CD4-positive, alpha-beta T cell (primary cell): ENCODE measurements around the gene HNRNPH3. TPM values are rescaled to one million over a fixed set of nuclear protein-coding genes. Genes with fewer than 3 reads are reported as not detected.

Experiments used
- ATAC-seq: fragments of 200-7000 bp; cut with Tn5 transposase; one replicate; pipeline ENCODE4 v1.10.0; 2022; ENCODE audit warnings: mild to moderate bottlenecking; ENCODE audit not compliant: poor library complexity
- CTCF ChIA-PET: fragments of 350-600 bp; sonication (Branson Sonifier 250); formaldehyde crosslinking; loops from one replicate; lab custom pipeline; 2021; ENCODE audit warnings: antibody characterized with exemption, inconsistent platforms; lab: Charles Lee
- POLR2A ChIA-PET: fragments of 350-600 bp; sonication (Branson Sonifier 250); formaldehyde crosslinking; loops from one replicate; lab custom pipeline; 2021; ENCODE audit warnings: antibody characterized with exemption, inconsistent platforms; lab: Charles Lee
- DNase-seq, 14 experiments: peaks; one replicate each; pipeline ENCODE4 v3.0.0-alpha.2; 2013 to 2020; ENCODE audit warnings: mixed read lengths in 2 of 14
- H3K27ac ChIP-seq, 2 donors: one replicate each; pipeline versions ENCODE4 v1.5.1 to v1.7.0; 2013; ENCODE audit warnings: low read length in 2 of 2, low read depth in 1 of 2, mild to moderate bottlenecking in 1 of 2
- H3K27me3 ChIP-seq, 2 experiments: 1 replicate in 1 of 2; 2 replicates in 1 of 2; pipeline versions ENCODE4 v1.6.1 to v1.7.0; 2013; ENCODE audit warnings: low read length in 2 of 2, control low read depth in 1 of 2, mild to moderate bottlenecking in 1 of 2, moderate library complexity in 1 of 2; ENCODE audit not compliant: insufficient read depth in 2 of 2, control insufficient read depth in 1 of 2
- H3K36me3 ChIP-seq: one replicate; pipeline ENCODE4 v1.6.1; 2013; ENCODE audit warnings: low read length, control low read depth; ENCODE audit not compliant: insufficient read depth
- H3K4me1 ChIP-seq: one replicate; pipeline ENCODE4 v1.6.1; 2013; ENCODE audit warnings: low read length, control low read depth; ENCODE audit not compliant: insufficient read depth
- H3K4me3 ChIP-seq: one replicate; pipeline ENCODE4 v1.5.1; 2013; ENCODE audit warnings: mild to moderate bottlenecking, low read length, moderate library complexity
- H3K9me3 ChIP-seq, 2 experiments: 1 replicate in 1 of 2; 2 replicates in 1 of 2; pipeline versions ENCODE4 v1.6.1 to v1.7.0; 2013; ENCODE audit warnings: low read length in 2 of 2, mild to moderate bottlenecking in 2 of 2, control low read depth in 1 of 2, moderate library complexity in 1 of 2; ENCODE audit not compliant: control insufficient read depth in 1 of 2, insufficient read depth in 1 of 2
- H3K27ac Mint-ChIP-seq: one replicate; pipeline ENCODE4 v1.8.0; 2020; ENCODE audit warnings: mixed read lengths
- H3K27me3 Mint-ChIP-seq: one replicate; pipeline ENCODE4 v1.8.0; 2021; ENCODE audit warnings: mixed read lengths
- H3K36me3 Mint-ChIP-seq: one replicate; pipeline ENCODE4 v1.8.0; 2021; ENCODE audit warnings: low read depth, mixed read lengths
- H3K4me1 Mint-ChIP-seq: one replicate; pipeline ENCODE4 v1.8.0; 2021; ENCODE audit warnings: low read depth, mixed read lengths
- H3K4me3 Mint-ChIP-seq: one replicate; pipeline ENCODE4 v1.8.0; 2020; ENCODE audit warnings: mild to moderate bottlenecking, mixed read lengths
- H3K9me3 Mint-ChIP-seq: one replicate; pipeline ENCODE4 v1.8.0; 2020; ENCODE audit warnings: mixed read lengths
- CTCF ChIP-seq: fragments of 200-600 bp; IDR thresholded peaks from one replicate; pipeline ENCODE4 v1.8.0; 2022; ENCODE audit warnings: antibody characterized with exemption, mild to moderate bottlenecking
- intact Hi-C, 2 experiments: fragments of 100-400 bp; cut with DNase I in 1 of 2; cut with micrococcal nuclease in 1 of 2; formaldehyde crosslinking; loops; one replicate each; pipeline versions ENCODE4 v1.15.1 to v1.9.0; 2023 to 2025; cut with DNase I, micrococcal nuclease
- total RNA-seq, 174 experiments: library from RNA in 2 of 174; stranded (reverse) in 2 of 174; gene quantifications; one replicate each; pipeline ENCODE4 v1.2.3 and lab custom pipeline; 2021 to 2026

HNRNPH3 gene
- total RNA-seq, 2 experiments from 2014 or later: 227 to 228 TPM

GRCh38 chr10:68362590-68362989 is 30.7 kb downstream of the HNRNPH3 start:
- DNase-seq (no peak), ATAC-seq (no peak)
- no peak overlapping the region for H3K27ac ChIP-seq
- Mint-ChIP-seq H3K4me1 (no peaks in the 10 kb centered on the region), H3K9me3 (no peaks in the 10 kb centered on the region), H3K27me3 (no peaks in the 10 kb centered on the region), H3K27ac (no peak overlapping the region), H3K36me3 (peaks cover 38% of the 10 kb centered on the region), H3K4me3 (no peak overlapping the region)
- no peak for TF ChIP-seq CTCF
- H3K27me3 ChIP-seq: no peaks in the 10 kb centered on the region
- peaks cover 18% of the 10 kb centered on the region for H3K36me3 ChIP-seq
- H3K4me1 ChIP-seq: no peaks in the 10 kb centered on the region
- CTCF ChIA-PET: no interaction called here
- intact Hi-C loops: no loop called here
- no peak overlapping the region for H3K4me3 ChIP-seq
- POLR2A ChIA-PET: interaction anchor here (0.7 kb wide), 1 partner anchor 367 kb away, joined by 3 read pairs; no protein-coding TSS in a partner anchor
- no peaks in the 10 kb centered on the region for H3K9me3 ChIP-seq

- Mint-ChIP-seq H3K27me3 (no peaks in the 10 kb centered on the region), H3K9me3 (no peaks in the 10 kb centered on the region), H3K36me3 (peaks cover 44% of the 10 kb centered on the region), H3K4me1 (no peaks in the 10 kb centered on the region), H3K27ac (no peak overlapping the region), H3K4me3 (no peak overlapping the region)
- H3K9me3 ChIP-seq: no peaks in the 10 kb centered on the region
- peaks cover 18% of the 10 kb centered on the region for H3K36me3 ChIP-seq
- ATAC-seq: no peak
- no peak for TF ChIP-seq CTCF
- ChIA-PET POLR2A (no interaction called here), CTCF (interaction anchor here (1.1 kb wide), 1 partner anchor 16 kb away, joined by 3 read pairs; no protein-coding TSS in a partner anchor)
- intact Hi-C loops: no loop called here
- no peak for DNase-seq
- H3K4me3 ChIP-seq: no peak overlapping the region
- H3K27me3 ChIP-seq: no peaks in the 10 kb centered on the region
- no peaks in the 10 kb centered on the region for H3K4me1 ChIP-seq
- no peak overlapping the region for H3K27ac ChIP-seq
Measured at GRCh38 chr10:68364101-68364886, 32.4 kb downstream of the HNRNPH3 start.

GRCh38 chr10:68365611-68366010 is 33.7 kb downstream of the HNRNPH3 start:
- H3K4me1 ChIP-seq: no peaks in the 10 kb centered on the region
- no peak overlapping the region for H3K27ac Mint-ChIP-seq
- H3K4me3 ChIP-seq: no peak overlapping the region
- H3K4me3 Mint-ChIP-seq: no peak overlapping the region
- no peak for DNase-seq
- peaks cover 56% of the 10 kb centered on the region for H3K36me3 Mint-ChIP-seq
- no peaks in the 10 kb centered on the region for H3K9me3 ChIP-seq
- H3K27me3 Mint-ChIP-seq: no peaks in the 10 kb centered on the region
- peaks cover 3% of the 10 kb centered on the region for H3K9me3 Mint-ChIP-seq
- no peak for ATAC-seq
- ChIA-PET POLR2A (no interaction called here), CTCF (no interaction called here)
- no peak overlapping the region for H3K27ac ChIP-seq
- TF ChIP-seq CTCF: no peak
- peaks cover 23% of the 10 kb centered on the region for H3K36me3 ChIP-seq
- intact Hi-C loops: no loop called here
- no peaks in the 10 kb centered on the region for H3K4me1 Mint-ChIP-seq
- H3K27me3 ChIP-seq: no peaks in the 10 kb centered on the region
